GM18498 (cell line): Measurements from ENCODE around the gene SORCS1.

Source experiments
- ATAC-seq: cut with Tn5 transposase; IDR thresholded peaks from one replicate; pipeline ENCODE4 v1.9.1; 2021; ENCODE audit warnings: mild to moderate bottlenecking, moderate library complexity; ENCODE audit not compliant: unreplicated experiment

Gene SORCS1

GRCh38 chr10:106557951-106558733 lies 606.4 kb downstream of the SORCS1 start:
- no peak for ATAC-seq

GRCh38 chr10:106557053-106557452 lies 607.5 kb downstream of the SORCS1 start:
- no peak for ATAC-seq

GRCh38 chr10:106555599-106555998 lies 608.9 kb downstream of the SORCS1 start:
- ATAC-seq = no peak

- no peak for ATAC-seq
Observed at GRCh38 chr10:106551501-106552062, 612.9 kb downstream of the SORCS1 start.

GRCh38 chr10:106548832-106549231 lies 615.7 kb downstream of the SORCS1 start:
- ATAC-seq = no peak

GRCh38 chr10:106547047-106547635 lies 617.4 kb downstream of the SORCS1 start:
- ATAC-seq = no peak

GRCh38 chr10:106542461-106542860 lies 622.0 kb downstream of the SORCS1 start:
- no peak for ATAC-seq

GRCh38 chr10:106540645-106541044 lies 623.9 kb downstream of the SORCS1 start:
- no peak for ATAC-seq

- ATAC-seq = no peak
Observed at GRCh38 chr10:106537866-106538265, 626.6 kb downstream of the SORCS1 start.

- ATAC-seq = no peak
Observed at GRCh38 chr10:106535304-106535953, 629.1 kb downstream of the SORCS1 start.

GRCh38 chr10:106534441-106534840 lies 630.1 kb downstream of the SORCS1 start:
- ATAC-seq = no peak

GRCh38 chr10:106528702-106529101 lies 635.8 kb downstream of the SORCS1 start:
- ATAC-seq = no peak

- no peak for ATAC-seq
Observed at GRCh38 chr10:106525835-106526234, 638.7 kb downstream of the SORCS1 start.
